Stimulated activated CD4-positive, alpha-beta T cell treated with anti-CD3 and anti-CD28 coated beads, Interleukin-12 subunit alpha, Interleukin-12 subunit beta, amount 100 ng/mL, for 24 hours (primary cell): ENCODE data around the gene TVP23A.
"Not testable (repeated sequence)": the region's sequence is repeated elsewhere in the genome, so short reads cannot be mapped to it uniquely, and the experiment has no call there.

Source experiments
- DNase-seq, 2 experiments: peaks; one replicate each; pipeline ENCODE4 v3.0.0-alpha.2; 2020; ENCODE audit warnings: low read depth in 2 of 2

TVP23A gene

DNA sequence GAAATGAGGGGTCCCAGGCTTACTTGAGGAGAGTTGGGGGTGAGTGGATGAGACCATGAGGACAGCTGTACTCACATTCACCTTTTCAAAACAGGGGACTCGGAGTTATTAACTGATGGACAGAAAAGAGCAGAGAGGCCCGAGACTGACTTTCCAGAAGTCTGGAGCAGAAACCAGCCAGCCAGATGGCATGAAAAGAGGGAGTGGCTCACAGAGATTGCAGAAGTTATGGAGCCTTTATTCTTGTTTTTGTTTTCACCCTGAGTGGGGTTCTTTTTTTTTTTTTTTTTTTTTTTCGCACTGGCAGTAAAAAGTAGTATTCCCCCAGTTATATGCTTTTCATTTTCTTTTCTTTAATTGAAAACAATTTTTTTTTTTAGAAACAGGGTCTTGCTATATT lies 18.9 kb downstream of the TVP23A start:
- no peak for DNase-seq

DNA sequence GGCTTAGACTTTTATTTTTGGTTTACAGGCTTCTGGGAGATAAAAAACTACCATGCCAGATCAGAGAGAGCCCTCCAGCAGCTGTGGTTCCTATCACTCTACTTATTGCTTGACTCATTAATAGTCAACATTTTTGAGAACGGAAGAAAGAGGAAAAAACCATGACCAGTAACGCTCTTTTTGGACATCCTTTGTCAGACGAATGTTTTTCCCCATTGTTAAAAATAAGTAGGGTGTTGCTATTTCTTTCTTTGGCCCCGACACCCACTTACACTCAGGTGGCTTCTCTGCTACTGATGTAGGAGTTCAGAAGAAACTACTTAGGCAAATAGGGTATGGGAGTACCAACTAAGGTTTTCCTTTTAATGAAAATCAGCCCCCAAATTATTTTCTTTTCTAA lies 27.5 kb downstream of the TVP23A start:
- no peak for DNase-seq

DNA sequence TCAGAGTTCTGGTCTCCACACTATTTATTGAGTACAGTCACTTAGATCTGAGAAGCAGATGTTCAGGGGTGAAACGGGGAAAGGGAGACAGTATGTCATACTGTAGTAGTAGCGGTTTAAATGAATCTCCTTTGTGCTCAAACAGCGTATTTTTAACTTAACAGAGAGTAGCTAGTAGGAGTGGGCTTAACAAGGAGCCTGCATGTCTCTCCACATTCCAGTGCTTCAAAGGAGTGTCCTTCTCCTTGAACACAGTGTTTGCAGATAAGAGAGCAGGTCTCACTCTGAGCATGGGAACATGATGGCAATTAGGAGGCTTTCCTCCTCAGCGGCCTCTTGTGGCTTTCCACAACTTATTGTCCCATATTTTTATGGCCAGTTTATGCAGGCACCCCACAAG lies 30.0 kb downstream of the TVP23A start:
- not testable (repeated sequence) for DNase-seq

DNA sequence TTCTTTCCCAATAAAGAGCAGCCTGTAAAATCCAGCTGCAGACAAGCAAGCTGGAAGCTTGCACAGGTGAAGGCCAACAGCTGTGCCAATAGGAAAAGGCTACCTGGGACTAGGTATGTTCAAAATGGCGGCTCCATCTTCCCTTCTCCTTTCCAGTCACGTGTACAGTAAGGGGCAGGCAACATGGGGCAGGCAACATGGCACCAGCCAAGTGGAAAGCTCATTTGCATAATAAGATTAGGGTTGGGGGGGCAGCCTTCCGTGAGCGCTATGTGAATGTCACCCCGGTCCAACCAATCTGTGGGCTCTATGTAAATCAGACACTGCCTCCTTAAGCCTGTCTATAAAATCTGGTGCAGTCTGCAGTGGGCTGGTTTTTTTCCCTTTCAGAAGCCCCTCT lies 31.3 kb downstream of the TVP23A start:
- DNase-seq = no peak

DNA sequence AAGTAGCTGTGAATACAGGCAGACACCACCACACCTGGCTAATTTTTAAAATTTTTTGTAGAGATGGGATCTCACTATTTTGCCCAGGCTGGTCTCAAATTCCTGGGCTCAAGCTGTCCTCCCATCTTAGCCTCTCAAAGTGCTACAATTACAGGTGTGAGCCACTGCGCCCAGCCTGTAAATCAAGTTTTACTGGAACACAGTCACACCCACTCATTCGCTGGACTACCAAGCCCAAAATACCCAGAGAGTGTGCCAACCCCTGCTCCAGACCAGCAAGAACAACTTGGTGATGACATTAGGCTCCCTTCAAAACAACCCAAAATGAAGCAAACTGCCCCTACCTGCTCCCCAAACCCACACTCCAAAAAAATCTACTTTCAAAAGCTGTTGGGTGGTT lies 36.0 kb downstream of the TVP23A start:
- no peak for DNase-seq

DNA sequence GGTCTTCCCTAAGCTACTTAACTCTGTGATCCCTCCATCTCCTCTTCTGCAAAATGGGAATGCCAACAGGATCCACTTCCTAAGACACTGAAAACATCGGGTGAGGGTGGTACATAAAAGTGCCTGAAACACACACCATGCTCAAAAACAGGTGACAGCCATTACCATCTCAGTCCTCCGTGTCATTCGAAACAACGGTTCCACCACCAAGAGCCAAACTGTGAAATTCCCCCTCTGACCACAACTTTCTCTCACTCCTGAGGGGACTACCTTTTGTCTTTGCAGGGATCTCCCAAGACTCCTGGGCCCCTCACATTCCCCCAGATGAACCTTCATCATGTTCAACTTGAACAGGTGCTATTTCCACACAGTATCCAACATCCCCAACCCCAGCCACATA lies 38.0 kb downstream of the TVP23A start:
- no peak for DNase-seq

DNA sequence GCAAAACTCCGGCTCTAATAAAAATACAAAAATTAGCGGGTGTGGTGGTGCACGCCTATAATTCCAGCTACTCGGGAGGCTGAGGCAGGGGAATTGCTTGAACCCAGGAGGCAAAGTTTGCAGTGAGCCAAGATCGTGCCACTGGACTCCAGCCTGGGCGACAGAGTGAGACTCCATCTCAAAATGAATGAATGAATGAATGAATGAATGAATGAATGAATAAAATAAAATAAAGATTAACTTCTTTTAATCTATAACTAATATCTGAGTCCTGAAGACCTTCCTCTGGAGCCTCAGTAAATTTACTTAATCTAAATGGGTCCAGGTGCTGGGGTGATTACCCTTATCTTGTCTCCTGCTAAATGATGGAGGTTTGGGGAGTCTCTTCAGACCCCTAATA lies 38.7 kb downstream of the TVP23A start:
- DNase-seq = not testable (repeated sequence)

DNA sequence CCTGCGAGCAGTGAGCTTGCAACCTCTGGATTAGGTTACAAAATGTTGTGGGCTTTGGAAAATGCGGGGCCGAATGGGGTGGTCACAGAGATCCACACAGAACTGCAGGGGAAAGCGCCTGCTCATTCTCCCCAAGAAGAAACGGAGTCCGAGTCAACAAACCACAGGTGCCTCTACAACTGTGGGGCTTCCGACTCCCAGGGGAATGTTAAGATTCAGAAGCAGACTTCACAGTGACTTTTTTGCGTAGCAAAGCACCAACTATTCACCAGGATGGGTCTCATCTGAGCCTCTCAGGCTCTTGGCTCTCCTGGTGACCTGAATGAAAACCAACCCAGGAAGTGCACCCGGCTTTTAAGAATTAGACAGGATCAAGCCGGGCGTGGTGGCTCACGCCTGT lies 41.2 kb downstream of the TVP23A start:
- no peak for DNase-seq

DNA sequence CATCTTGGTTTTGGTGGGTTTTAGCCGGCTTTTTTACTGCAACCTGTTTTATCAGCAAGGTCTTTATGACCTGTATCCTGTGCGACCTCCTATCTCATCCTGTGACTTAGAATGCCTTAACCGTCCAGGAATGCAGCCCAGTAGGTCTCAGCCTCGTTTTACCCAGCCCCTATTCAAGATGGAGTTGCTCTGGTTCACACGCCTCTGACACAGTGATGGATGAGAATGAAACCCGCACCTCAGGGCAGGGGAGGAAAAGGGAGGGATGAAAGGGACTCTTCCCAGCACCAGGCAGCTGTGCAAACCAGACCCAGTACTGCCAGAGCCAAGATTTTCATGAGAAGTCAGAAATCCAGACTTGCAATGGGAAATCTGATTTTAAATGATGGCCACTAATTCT lies 41.7 kb downstream of the TVP23A start:
- not testable (repeated sequence) for DNase-seq

DNA sequence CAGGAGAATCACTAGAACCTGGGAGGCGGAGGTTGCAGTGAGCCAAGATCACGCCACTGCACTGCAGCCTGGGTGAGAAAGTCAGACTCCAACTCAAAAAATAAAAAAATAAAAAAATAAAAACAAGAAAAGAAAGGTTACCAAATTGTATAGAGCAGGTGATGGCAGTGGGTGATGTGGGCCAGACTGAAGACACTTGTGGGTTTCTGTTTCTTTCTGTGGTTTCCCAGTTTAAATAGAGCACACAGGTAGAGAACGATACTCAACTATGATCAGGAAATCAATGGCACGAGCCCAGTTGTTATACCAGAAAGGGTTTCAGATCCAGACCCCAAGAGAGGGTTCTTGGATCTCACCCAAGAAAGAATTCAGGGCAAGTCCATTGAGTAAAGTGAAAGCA lies 42.3 kb downstream of the TVP23A start:
- no peak for DNase-seq

DNA sequence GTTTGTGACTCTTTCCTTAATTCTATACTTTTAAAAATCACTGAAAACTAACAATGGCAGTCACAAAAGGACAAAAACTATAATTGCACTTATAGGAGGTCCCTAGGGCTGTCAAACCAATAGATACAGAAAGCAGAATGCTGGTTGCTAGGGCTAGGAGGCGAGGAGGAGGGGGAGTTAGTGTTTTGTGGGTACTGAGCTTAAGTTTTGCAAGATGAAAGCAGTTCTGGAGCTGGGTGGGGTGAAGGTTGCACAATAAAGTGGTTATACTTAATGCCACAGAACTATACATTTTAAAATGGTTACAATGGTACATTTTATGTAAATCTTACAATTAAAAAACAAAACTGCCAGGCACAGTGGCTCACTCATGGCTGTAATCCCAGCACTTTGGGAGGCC lies 47.7 kb downstream of the TVP23A start:
- no peak for DNase-seq

DNA sequence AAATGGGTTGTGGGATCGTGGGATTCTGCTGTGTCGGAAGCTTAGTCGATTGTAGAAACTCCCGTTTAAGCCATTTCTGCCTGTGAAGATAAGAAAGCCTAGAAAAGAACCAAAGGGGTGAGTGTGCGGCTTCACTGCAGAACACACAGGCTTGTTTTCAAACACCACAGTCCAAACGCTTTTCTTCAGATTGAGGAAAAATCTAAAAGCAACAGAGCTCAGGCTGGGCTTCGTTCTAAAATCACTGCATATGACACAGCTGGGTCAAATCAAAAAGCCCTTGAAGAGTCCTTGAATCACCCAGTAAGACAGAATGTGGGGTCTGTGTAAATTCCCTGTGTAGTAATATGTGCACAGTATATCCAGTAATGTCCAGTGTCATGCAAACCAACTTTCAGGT lies 49.2 kb downstream of the TVP23A start:
- DNase-seq = no peak

DNA sequence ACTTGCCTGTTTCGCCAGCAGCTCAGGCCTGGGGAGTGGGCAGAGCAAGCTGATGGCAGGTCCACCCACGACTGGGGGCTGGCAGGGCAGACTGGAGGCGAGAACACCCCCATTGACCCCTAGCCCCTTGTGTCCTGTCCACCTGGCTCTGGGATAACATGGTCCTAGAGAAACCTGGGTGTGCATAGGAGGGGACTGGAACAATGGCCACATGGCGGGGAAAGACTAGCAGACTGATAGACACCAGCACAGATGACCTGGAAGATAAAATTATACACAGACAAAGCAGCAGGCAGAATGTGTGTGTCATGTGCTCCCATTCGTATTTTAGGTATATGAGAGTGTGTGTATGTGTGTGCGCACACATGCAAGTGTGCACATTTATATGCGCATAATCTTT lies 51.5 kb downstream of the TVP23A start:
- no peak for DNase-seq

DNA sequence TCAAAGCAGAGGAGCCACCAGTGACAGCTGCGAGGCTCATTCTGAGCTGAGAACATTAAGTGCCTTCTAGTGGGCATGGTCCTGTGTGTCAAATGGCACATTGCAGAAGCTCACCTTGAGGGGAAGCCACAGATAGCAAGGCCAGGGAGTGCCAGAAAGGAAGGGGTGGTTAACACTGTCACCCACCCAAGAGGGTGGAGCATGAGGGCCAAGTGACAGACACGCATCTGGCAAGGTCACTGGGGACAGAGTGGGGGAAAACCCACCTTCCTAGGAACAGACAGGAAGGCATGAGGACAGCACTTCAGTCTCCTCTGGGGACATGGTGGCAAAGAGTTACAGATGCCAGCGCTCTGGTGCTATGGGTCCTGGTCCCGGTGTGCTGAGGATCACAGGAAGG lies 52.8 kb downstream of the TVP23A start:
- DNase-seq = no peak

DNA sequence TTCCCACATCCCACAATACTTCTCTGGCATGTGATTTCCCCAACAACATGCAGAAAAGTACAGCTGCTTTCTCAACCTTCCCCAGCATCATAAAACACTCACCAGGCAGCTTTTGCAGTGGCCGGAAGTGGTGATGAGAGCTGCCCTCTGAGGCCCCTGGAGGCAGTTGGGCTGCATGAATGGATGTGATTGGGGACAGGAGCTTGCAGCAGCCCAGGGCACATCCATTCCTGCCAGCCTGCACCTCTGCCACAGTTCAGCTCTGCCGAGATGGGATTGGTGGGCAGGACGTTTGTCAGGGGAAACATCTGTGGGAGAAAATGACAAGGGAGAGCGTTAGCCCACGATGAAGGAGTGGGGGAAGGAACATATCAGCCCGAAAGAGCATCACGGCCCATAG lies 55.1 kb downstream of the TVP23A start:
- DNase-seq = no peak

DNA sequence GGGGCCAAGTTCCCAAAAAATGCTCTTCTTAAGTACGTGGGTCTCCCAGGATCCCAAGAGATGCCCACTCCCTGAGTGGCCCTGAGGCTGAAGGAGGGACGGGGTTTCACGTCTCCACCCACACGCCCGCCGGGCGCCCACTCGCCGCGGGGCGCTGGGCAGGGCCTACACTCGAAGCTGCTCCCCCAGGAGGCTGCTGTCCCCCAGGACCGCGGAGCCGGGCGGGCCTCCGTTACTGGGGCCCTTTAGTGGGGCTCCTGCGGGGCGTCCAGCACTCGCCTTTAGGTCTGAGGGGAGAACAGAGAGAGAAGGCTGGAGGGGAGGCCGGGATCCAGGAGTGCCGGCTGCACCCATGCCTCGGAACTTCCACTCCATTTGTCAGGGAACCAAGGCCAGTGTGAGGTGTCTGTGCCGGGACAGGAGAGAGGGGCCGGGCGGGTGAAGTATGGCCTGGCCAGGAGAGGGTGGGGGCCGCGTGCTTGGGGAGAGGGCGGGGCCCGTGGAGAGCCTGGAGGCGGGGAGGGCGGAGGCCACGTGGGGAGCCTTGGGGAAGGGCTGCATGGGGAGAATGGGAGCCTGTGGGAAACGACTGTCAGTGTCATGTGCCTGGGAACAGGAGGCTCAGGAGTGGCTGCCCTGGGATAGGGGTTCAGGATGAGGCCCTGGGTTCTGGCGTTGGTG lies 56.1 kb downstream of the TVP23A start:
- no peak for DNase-seq

DNA sequence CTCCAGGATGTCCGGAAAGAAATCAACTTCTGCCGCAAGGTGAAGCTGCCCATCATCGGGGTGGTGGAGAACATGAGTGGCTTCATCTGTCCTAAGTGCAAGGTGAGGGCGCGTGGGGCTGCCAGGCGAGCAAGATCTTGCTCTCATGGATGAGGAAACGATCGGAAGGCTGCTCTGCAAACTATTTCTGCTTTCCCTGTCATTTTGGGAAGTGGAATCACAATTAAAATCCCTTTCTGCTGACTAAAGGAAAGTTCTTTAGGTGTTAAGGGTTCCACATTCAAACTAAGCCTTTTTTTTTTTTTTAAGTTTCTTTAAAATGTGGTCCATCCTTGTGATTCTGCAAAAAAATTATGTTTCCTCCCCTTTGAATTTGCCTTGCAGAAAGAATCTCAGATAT lies 57.2 kb downstream of the TVP23A start:
- DNase-seq = no peak

DNA sequence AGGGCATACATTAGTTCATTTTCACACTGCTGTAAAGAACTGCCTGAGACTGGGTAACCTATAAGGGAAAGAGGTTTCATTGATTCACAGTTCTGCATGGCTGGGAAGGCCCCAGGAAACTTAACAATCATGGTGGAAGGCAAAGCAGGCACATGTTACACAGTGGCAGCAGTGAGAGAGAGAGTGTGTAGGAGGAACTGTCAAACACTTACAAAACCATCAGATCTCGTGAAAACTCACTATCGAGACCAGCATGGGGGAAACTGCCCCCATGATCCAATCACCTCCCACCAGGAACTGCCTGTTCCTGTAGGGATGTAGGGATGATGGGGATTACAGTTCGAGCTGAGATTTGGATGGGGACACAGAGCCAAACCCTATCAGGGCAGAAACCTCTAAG lies 57.7 kb downstream of the TVP23A start:
- no peak for DNase-seq

DNA sequence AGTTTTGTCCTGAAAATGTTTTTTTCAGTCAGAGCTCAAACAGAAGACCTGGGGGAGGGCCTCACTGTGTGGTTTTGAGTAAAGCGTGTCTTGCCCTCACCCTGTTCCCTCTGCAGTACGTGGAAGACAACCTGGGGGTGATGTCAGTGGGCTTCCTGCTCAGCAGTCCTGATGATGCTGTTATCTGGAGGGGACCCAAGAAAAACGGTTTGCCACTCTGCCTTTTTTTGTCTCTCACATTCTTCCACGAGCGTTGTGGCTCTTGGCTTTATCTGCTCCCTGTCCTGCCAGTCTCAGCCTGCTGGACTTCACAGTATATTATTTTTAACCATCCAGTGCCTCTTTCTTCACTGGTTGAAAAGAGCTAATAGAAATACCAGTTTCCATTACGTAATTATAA lies 62.0 kb downstream of the TVP23A start:
- DNase-seq = no peak

DNA sequence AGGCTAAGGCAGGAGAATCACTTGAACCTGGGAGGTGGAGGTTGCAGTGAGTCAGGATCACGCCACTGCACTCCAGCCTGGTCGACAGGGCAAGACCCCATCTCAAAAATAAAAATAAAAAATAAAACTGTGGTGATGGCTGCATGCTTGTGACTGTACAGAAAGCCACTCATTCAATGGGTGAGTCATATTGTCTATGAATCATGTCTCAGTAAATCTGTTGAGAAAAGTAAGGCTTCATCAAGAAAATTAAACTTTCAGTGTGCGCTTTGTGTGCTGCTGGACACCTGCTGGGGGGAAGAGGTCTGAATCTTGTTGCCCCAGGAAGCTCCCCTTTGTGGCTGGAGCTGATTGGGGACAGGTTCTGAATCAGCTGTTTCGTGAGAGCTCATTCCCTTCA lies 63.7 kb downstream of the TVP23A start:
- DNase-seq = no peak

DNA sequence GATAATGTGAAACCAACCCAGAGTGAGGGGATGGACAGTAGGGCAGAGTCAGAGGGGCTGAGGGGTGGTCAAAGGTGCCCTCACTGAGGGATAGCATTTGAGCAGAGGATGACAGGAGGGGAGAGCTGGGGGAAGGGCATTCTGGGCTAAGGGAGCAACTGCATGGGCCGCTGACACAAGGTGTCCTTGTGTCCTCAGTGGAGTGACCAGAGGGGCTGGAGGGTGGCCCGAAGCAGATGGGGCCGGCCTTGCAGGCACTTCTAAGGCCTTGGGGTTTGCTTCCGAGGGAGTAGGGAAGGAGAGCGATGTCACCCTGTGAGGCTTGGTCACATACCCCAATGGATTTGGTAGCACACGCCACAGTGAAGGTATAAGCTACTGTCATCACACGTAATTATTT lies 64.9 kb downstream of the TVP23A start:
- DNase-seq = no peak

DNA sequence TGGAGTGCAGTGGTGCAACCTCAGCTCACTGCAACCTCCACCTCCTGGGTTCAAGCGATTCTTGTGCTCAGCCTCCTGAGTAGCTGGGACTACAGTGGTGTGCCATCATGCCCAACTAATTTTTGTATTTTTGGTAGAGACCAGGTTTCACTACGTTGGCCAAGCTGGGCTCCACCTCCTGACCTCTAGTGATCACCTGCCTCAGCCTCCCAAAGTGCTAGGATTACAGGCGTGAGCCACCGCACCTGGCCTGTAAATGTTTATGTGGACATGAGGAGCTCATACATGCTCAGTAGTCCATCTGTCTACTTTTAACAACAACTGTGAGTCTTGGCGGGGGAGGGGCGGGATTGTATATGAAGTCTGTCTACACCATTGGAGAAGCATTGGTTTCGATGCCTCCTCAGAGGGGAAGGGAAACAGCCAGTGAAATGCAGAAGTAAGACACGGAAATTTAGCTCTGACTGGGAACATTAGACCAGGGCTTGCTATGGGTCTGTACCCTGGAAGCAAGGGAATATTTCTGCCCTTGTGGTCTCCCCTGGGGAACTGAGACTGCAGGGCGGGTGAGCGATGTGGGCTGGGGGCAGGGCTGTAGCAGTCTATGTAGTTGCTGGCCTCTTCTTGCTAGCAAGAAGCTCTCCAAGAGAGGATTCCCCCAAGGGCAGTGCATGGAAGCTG lies 65.6 kb downstream of the TVP23A start:
- DNase-seq = no peak

DNA sequence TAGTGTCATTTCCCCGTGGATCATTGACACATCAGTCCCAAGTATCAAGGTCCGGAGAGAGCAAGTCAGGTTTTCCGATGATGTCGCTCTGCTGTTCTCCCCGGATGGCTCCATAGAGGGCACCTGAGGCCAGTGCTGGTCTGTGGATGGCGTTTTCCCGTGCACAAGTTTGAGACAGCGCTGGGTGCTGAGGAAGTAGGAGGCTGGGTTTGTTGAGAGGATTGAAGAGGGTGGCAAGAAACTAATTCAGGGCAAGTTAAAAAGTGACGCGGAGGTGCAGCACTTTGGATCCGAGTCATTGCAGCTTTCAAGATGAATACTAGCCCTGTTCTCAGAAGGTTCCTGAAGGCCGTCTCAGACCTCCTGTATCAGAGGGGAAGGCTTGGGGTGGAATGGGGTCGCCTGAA lies 67.3 kb downstream of the TVP23A start:
- no peak for DNase-seq

DNA sequence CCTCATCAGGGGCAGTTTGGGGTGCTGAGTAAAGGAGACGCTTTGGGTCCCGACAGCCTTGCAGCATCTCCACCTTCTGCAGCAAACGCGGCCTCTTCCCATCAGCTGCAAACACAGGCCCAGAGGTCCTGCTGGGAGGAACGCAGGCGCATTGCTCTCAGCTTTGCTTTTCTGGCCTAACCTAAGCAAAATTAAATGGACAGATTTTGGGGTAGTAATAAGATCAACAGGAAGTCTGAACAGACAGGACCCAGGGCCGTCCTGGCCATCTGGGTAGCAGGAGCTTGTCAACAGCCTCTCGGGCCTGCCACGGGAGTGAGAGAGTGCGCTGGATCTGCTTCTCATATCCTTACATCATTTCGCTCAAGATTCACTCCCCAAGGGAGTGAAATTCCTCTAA lies 67.8 kb downstream of the TVP23A start:
- no peak for DNase-seq
